ENCODE results near the gene GALK1. TPM values are rescaled to one million over a fixed set of nuclear protein-coding genes. Genes with fewer than 3 reads are reported as not detected.

GALK1 gene
- polyA plus RNA-seq, 1 donor (not counting 4 experiments of a cell fraction or from before 2014, with no cell fraction given), result 1.3 TPM

DNA sequence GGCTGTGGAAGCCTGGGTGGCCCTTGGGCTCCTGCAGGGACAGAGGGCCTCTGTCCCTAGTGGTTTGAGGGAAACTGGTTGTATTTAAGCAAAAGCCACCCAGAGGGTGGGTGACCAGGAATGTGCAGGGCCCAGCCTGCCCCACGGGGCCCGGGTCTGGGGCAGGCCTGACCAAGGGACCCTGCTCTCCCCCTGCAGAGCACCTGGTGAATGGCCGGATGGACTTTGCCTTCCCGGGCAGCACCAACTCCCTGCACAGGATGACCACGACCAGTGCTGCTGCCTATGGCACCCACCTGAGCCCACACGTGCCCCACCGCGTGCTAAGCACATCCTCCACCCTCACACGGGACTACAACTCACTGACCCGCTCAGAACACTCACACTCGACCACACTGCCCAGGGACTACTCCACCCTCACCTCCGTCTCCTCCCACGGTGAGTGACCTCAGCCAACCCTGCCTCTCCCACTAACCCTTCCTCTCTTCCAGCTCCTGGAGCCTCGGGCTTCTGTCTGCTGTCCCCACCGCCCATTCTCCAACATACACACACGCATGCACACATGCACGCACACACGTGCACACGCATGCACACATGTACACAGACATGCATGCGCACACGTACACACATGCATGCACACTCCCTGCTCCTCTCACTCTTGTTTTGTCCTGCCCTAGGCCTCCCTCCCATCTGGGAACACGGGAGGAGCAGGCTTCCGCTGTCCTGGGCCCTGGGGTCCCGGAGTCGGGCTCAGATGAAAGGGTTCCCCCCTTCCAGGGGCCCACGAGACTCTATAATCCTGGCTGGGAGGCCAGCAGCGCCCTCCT, 10.4 kb downstream of the GALK1 start:
- dilution Hi-C loops (cut with MboI; ENCODE audit: extremely low pct_ligation_motif_present, low sequenced_read_pairs), result no loop called here
- H3K9me3 ChIP-seq (ENCODE audit: control insufficient read depth, low read depth, low read length), result no peaks in the 10 kb centered on the region
- DNase-seq (ENCODE audit: low read depth, low spot score), result no peak
- H3K9ac ChIP-seq (ENCODE audit: control insufficient read depth, extremely low read depth, insufficient read depth, low read length), result no peak overlapping the region
- peaks cover 65 to 80% of the 10 kb centered on the region in 2 experiments for H3K36me3 ChIP-seq (ENCODE audit: control insufficient read depth in 2 of 2, extremely low read depth in 1 of 2, insufficient read depth in 2 of 2, low read length in 2 of 2)
- H3K9me1 ChIP-seq (ENCODE audit: control insufficient read depth, extremely low read depth, insufficient read depth, low read length), result no peaks in the 10 kb centered on the region
- TF ChIP-seq CTCF (optimal IDR thresholded peaks at IDR 0.05 in 1 of 3, IDR thresholded peaks at IDR 0.05 in 1 of 3, conservative IDR thresholded peaks at IDR 0.05 in 1 of 3; ENCODE audit: extremely low read depth in 1 of 3, insufficient read depth in 2 of 3, low read length in 3 of 3), result no peak
- no peak for TF ChIP-seq EZH2 (IDR thresholded peaks at IDR 0.05; ENCODE audit: low read length)
- H3K27ac ChIP-seq (ENCODE audit: control insufficient read depth, insufficient read depth, low read length), result no peak overlapping the region
- no peaks in the 10 kb centered on the region for H3K27me3 ChIP-seq (ENCODE audit: control insufficient read depth, extremely low read depth, insufficient read depth, low read length)
- peaks cover 13% of the 10 kb centered on the region for H3K79me2 ChIP-seq (ENCODE audit: control insufficient read depth, insufficient read depth, low read length)
- peaks cover 83% of the 10 kb centered on the region for H4K20me1 ChIP-seq (ENCODE audit: control insufficient read depth, extremely low read depth, insufficient read depth, low read length)
- FAIRE-seq, result no peak
- H3K4me2 ChIP-seq (ENCODE audit: control insufficient read depth, extremely low read depth, insufficient read depth, low read depth, low read length), result no peak overlapping the region
- H3K4me3 ChIP-seq (ENCODE audit: control insufficient read depth in 2 of 3, extremely low read depth in 1 of 3, insufficient read depth in 2 of 3, low read depth in 1 of 3, low read length in 3 of 3), result no peak overlapping the region
- no peaks in the 10 kb centered on the region for H3K4me1 ChIP-seq (ENCODE audit: control insufficient read depth, extremely low read depth, insufficient read depth, low read length)
- H2AFZ ChIP-seq (ENCODE audit: control insufficient read depth, low read length), result no peak overlapping the region

GRCh38 chr17:75753514-75754377, 11.2 kb downstream of the GALK1 start:
- H3K4me2 ChIP-seq (ENCODE audit: control insufficient read depth, extremely low read depth, insufficient read depth, low read depth, low read length), result no peak overlapping the region

More at GRCh38 chr17:75753514-75754377, 11.2 kb downstream of the GALK1 start:
- Histone ChIP-seq H3K9me3 (ENCODE audit: control insufficient read depth, low read depth, low read length) (no peaks in the 10 kb centered on the region), H3K36me3 (ENCODE audit: control insufficient read depth in 2 of 2, extremely low read depth in 1 of 2, insufficient read depth in 2 of 2, low read length in 2 of 2) (peaks cover 66 to 83% of the 10 kb centered on the region in 2 experiments), H3K4me1 (ENCODE audit: control insufficient read depth, extremely low read depth, insufficient read depth, low read length) (no peaks in the 10 kb centered on the region), H3K9me1 (ENCODE audit: control insufficient read depth, extremely low read depth, insufficient read depth, low read length) (no peaks in the 10 kb centered on the region), H3K9ac (ENCODE audit: control insufficient read depth, extremely low read depth, insufficient read depth, low read length) (no peak overlapping the region), H4K20me1 (ENCODE audit: control insufficient read depth, extremely low read depth, insufficient read depth, low read length) (peaks cover 91% of the 10 kb centered on the region), H3K27me3 (ENCODE audit: control insufficient read depth, extremely low read depth, insufficient read depth, low read length) (no peaks in the 10 kb centered on the region), H3K27ac (ENCODE audit: control insufficient read depth, insufficient read depth, low read length) (no peak overlapping the region), H2AFZ (ENCODE audit: control insufficient read depth, low read length) (no peak overlapping the region), H3K79me2 (ENCODE audit: control insufficient read depth, insufficient read depth, low read length) (peaks cover 18% of the 10 kb centered on the region), H3K4me3 (ENCODE audit: control insufficient read depth in 2 of 3, extremely low read depth in 1 of 3, insufficient read depth in 2 of 3, low read depth in 1 of 3, low read length in 3 of 3) (no peak overlapping the region)
- DNase-seq (ENCODE audit: low read depth, low spot score) (no peak), FAIRE-seq (no peak)
- dilution Hi-C loops (cut with MboI; ENCODE audit: extremely low pct_ligation_motif_present, low sequenced_read_pairs), result no loop called here
- TF ChIP-seq EZH2 (IDR thresholded peaks at IDR 0.05; ENCODE audit: low read length) (no peak), CTCF (optimal IDR thresholded peaks at IDR 0.05 in 1 of 3, IDR thresholded peaks at IDR 0.05 in 1 of 3, conservative IDR thresholded peaks at IDR 0.05 in 1 of 3; ENCODE audit: extremely low read depth in 1 of 3, insufficient read depth in 2 of 3, low read length in 3 of 3) (no peak)
